ENCODE measurements around the gene LCE3B.
"Not testable (repeated sequence)": the region's sequence is repeated elsewhere in the genome, so short reads cannot be mapped to it uniquely, and the experiment has no call there.

The LCE3B gene

GRCh38 chr1:152613511-152613910 lies at the start of gene LCE3B:
Gene LCE3B, plus strand, starts transcription at chr1:152613811. Its CDS starts 0 bp downstream, at chr1:152613811.
- no peak for DNase-seq (ENCODE audit: low spot score)

- DNase-seq (ENCODE audit: low spot score), result no peak
These were observed 48.5 kb upstream of the LCE3B start for GRCh38 chr1:152565115-152565514.

- DNase-seq (ENCODE audit: low spot score), result no peak
These were observed 47.9 kb upstream of the LCE3B start for GRCh38 chr1:152565535-152566215.

- no peak for DNase-seq (ENCODE audit: low spot score)
These were observed 46.9 kb upstream of the LCE3B start, which contains the start of gene LCE3E for GRCh38 chr1:152566681-152567080. Gene LCE3E, minus strand, starts transcription at chr1:152566780. Its CDS starts 572 bp downstream, at chr1:152566208.

GRCh38 chr1:152577168-152577567 lies 36.4 kb upstream of the LCE3B start:
- DNase-seq (ENCODE audit: low spot score), result no peak

GRCh38 chr1:152579526-152579925 lies 34.1 kb upstream of the LCE3B start:
- DNase-seq (ENCODE audit: low spot score), result not testable (repeated sequence)

GRCh38 chr1:152580433-152580832 lies 33.2 kb upstream of the LCE3B start, which contains the start of gene LCE3D:
Gene LCE3D, minus strand, starts transcription at chr1:152580516. Its CDS starts 580 bp downstream, at chr1:152579936.
- DNase-seq (ENCODE audit: low spot score), result no peak

- no peak for DNase-seq (ENCODE audit: low spot score)
These were observed 31.0 kb upstream of the LCE3B start for GRCh38 chr1:152582647-152583046.

- no peak for DNase-seq (ENCODE audit: low spot score)
These were observed 28.0 kb upstream of the LCE3B start for GRCh38 chr1:152585586-152585985.

GRCh38 chr1:152596986-152597385 lies 16.6 kb upstream of the LCE3B start:
- DNase-seq (ENCODE audit: low spot score), result no peak

GRCh38 chr1:152599934-152600333 lies 13.7 kb upstream of the LCE3B start, which contains the start of gene LCE3C:
Gene LCE3C, plus strand, starts transcription at chr1:152600234. Its CDS starts 498 bp downstream, at chr1:152600732.
- no peak for DNase-seq (ENCODE audit: low spot score)

- no peak for DNase-seq (ENCODE audit: low spot score)
These were observed 8.4 kb downstream of the LCE3B start for GRCh38 chr1:152621993-152622392.

GRCh38 chr1:152622803-152623202 lies 9.2 kb downstream of the LCE3B start, which contains the start of gene LCE3A:
Gene LCE3A, minus strand, starts transcription at chr1:152623103. Its CDS starts 0 bp downstream, at chr1:152623103.
- DNase-seq (ENCODE audit: low spot score), result no peak

GRCh38 chr1:152623203-152623844 lies 9.7 kb downstream of the LCE3B start:
- no peak for DNase-seq (ENCODE audit: low spot score)

GRCh38 chr1:152626744-152627143 lies 13.1 kb downstream of the LCE3B start:
- no peak for DNase-seq (ENCODE audit: low spot score)

- DNase-seq (ENCODE audit: low spot score), result no peak
These were observed 17.0 kb downstream of the LCE3B start for GRCh38 chr1:152630596-152630995.

- DNase-seq (ENCODE audit: low spot score), result no peak
These were observed 26.7 kb downstream of the LCE3B start for GRCh38 chr1:152640351-152640750.

- no peak for DNase-seq (ENCODE audit: low spot score)
These were observed 30.3 kb downstream of the LCE3B start for GRCh38 chr1:152643945-152644344.

GRCh38 chr1:152645146-152645545 lies 31.5 kb downstream of the LCE3B start:
- no peak for DNase-seq (ENCODE audit: low spot score)

- DNase-seq (ENCODE audit: low spot score), result no peak
These were observed 33.0 kb downstream of the LCE3B start for GRCh38 chr1:152646656-152647055.

- DNase-seq (ENCODE audit: low spot score), result peak; percentile 48
These were observed 40.5 kb downstream of the LCE3B start for GRCh38 chr1:152654110-152654509.

- no peak for DNase-seq (ENCODE audit: low spot score)
These were observed 42.8 kb downstream of the LCE3B start for GRCh38 chr1:152656459-152656858.

- no peak for DNase-seq (ENCODE audit: low spot score)
These were observed 44.1 kb downstream of the LCE3B start for GRCh38 chr1:152657677-152658076.

All from globus pallidus (tissue), 1 donor.